ENCODE data around the gene SPATA32. TPM values are rescaled to one million over a fixed set of nuclear protein-coding genes. Genes with fewer than 3 reads are reported as not detected.

The SPATA32 gene
- total and polyA plus RNA-seq, 2 experiments from 2014 or later, result not detected

GRCh38 chr17:45266372-45266926, 4.6 kb upstream of the SPATA32 start:
- Histone ChIP-seq H3K36me3 (ENCODE audit: insufficient read depth) (no peaks in the 10 kb centered on the region), H3K4me3 (no peak overlapping the region), H4K20me1 (replicated peaks; ENCODE audit: insufficient read depth) (no peaks in the 10 kb centered on the region; the same call in 1 of the 2 replicates), H3K27ac (ENCODE audit: low read depth) (no peak overlapping the region), H2AFZ (no peak overlapping the region), H3K27me3 (ENCODE audit: insufficient read depth) (no peaks in the 10 kb centered on the region), H3K4me2 (no peak overlapping the region), H3K79me2 (replicated peaks; ENCODE audit: insufficient read depth) (no peaks in the 10 kb centered on the region), H3F3A (replicated peaks; ENCODE audit: low read depth) (no peaks in the 10 kb centered on the region; the same call in 1 of the 2 replicates), H3K9me2 (ENCODE audit: insufficient read depth) (no peaks in the 10 kb centered on the region), H3K4me1 (ENCODE audit: insufficient read depth) (peaks cover 6% of the 10 kb centered on the region; the same call in 1 of the 2 replicates)
- Mint-ChIP-seq H3K4me3 (no peak overlapping the region), H3K36me3 (ENCODE audit: low read depth) (peaks cover 37% of the 10 kb centered on the region), H3K9me3 (no peaks in the 10 kb centered on the region), H3K27me3 (ENCODE audit: insufficient read depth, low read depth, poor library complexity) (peaks cover 5% of the 10 kb centered on the region), H3K27ac (no peak overlapping the region), H3K4me1 (peaks cover 7% of the 10 kb centered on the region)
- ATAC-seq, result no peak
- TF ChIP-seq ZNF462 (CRISPR knock-in tag; IDR thresholded peaks at IDR 0.05) (no peak), EZH2phosphoT487 (IDR thresholded peaks at IDR 0.05; ENCODE audit: unreplicated experiment) (no peak), CTCF (conservative IDR thresholded peaks at IDR 0.05; ENCODE audit: low read depth in 2 of 2) (no peak), ETS1 (IDR thresholded peaks at IDR 0.05) (no peak), JUNB (IDR thresholded peaks at IDR 0.05; ENCODE audit: unreplicated experiment) (no peak), ZNF114 (CRISPR knock-in tag; IDR thresholded peaks at IDR 0.05) (no peak), ZNF331 (CRISPR knock-in tag; IDR thresholded peaks at IDR 0.05; ENCODE audit: low read depth) (no peak), REST (IDR thresholded peaks at IDR 0.05; ENCODE audit: unreplicated experiment) (no peak), STAT1 (IDR thresholded peaks at IDR 0.05; ENCODE audit: unreplicated experiment) (no peak), EZH2 (IDR thresholded peaks at IDR 0.05; ENCODE audit: low read depth, unreplicated experiment) (no peak), NANOG (IDR thresholded peaks at IDR 0.05; ENCODE audit: borderline replicate concordance) (no peak), POLR2AphosphoS5 (IDR thresholded peaks at IDR 0.05; ENCODE audit: low read depth) (no peak), CREB1 (CRISPR knock-in tag; IDR thresholded peaks at IDR 0.05; ENCODE audit: low read depth) (no peak)
- no peak for DNase-seq (ENCODE audit: low spot score)
